NCI-H146 treated with DMSO at 0.1 percent for 48 hours (cell line): ENCODE measurements around the gene LMBR1L.
"Not testable (repeated sequence)": the region's sequence is repeated elsewhere in the genome, so short reads cannot be mapped to it uniquely, and the experiment has no call there.

ENCODE experiments used
- DNase-seq: peaks from one replicate; lab custom pipeline; 2025; ENCODE audit not compliant: unreplicated experiment; lab: John Stamatoyannopoulos, UW

Gene LMBR1L

DNA sequence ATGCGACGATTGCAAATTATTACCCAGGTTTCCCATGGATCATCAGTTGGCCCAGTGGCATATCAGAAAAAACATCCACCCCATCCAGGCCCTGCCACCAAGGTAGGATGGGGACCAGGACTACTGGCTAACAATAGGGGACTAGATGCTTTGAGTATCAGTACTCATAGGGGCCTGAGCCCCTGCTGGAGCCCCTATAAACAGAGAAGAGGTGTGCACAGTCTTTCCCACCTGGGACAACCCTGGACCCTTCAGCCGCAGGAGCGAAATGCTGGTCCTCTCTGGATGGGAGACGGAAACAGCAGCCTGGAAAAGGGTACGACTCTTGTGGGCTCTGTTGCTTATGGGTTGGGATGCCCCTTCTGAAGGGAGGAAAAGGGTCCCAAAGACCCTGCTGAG lies 21.7 kb downstream of the LMBR1L start:
- DNase-seq = no peak

DNA sequence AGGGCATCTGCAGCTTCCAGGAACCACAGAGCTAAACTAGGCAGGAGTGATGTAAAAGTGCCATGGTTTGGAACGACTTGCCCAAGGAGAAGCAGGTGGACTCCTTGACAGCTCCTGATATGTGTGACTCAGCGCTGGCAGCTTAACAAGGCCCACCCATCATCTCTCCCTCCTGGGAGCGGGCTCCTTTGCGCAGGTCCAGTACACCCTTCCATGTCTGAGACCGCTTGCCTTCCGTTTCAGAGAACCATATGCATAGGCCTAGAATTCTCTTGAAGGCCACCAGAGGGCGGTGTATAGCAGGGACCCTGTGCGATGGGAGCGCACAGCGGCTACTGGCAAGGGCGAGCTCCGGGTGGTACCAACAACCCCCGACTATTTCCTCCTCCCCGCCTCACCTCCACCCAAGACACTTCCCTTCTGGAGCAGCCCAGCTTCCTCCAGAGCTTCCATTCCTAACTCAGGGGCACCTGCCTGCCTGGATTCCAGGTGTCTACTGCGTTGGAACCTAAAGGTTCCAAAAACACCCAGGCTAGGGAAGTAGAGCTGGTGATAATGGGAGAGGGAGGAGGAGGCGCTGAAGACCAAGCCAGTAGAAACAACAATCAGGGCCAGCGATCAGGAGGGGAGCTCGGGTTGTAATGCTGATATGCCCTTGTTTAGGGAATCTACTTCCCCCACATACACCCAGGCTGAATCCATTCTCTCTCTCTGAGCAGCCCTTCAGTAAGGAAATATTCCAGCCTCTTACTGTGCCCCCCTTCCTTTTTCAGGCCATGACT lies 22.3 kb downstream of the LMBR1L start:
- DNase-seq = peak; percentile 92

DNA sequence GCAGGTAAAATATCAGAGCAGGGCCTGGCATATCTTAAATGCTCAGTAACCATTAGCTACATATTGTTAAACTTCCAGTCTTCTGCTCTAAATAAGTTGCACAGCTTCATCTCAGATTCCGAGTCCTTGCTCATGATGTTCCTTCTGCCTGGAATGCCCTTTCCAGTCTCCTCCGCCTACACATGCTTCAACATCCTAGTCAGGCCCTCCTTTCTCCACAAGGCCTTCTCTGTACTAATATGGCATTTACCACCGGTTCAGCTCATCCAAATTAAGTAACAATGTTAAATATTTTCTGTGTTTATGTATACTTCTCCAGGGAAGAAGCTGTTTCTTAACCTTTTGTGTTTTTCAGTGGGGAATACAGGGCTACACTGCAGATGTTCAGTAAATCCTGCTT lies 24.5 kb downstream of the LMBR1L start:
- no peak for DNase-seq

DNA sequence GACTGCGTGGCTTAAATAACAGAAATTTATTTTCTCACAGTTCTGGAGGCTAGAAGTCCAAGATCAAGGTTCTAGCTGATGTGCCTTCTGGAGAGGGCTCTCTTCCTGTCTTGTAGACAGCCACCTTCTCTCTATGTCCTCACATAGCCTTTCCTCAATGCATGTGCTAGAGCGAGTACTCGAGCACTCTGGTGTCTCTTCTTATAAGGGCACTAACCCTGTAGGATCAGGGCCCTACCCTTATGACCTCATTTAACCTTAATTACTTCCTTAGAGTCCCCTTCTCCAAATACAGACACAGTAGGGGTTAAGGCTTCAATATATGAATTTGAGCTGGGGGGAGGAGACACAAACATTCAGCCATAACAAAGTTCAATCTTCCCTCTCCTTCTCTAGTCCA lies 26.2 kb downstream of the LMBR1L start:
- no peak for DNase-seq

DNA sequence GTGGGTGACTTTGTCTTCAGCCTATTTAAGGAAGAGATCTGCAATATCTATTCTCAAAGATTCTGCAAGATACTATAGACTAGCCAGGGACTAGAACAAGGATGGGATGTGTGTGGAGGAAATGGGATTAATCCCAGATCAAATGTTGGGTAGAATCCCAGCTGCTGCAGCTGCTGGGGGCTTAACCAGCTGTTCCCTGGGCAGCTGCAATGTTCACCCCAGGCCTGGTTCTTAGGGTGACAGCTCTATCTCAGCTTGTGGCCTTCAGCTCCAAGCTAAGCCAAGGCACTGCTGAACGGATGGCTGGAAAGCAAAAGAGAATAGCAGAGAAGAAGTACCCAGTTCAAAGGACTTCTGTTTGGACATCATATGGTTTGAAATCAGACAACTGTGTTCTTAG lies 30.9 kb downstream of the LMBR1L start:
- DNase-seq = no peak

DNA sequence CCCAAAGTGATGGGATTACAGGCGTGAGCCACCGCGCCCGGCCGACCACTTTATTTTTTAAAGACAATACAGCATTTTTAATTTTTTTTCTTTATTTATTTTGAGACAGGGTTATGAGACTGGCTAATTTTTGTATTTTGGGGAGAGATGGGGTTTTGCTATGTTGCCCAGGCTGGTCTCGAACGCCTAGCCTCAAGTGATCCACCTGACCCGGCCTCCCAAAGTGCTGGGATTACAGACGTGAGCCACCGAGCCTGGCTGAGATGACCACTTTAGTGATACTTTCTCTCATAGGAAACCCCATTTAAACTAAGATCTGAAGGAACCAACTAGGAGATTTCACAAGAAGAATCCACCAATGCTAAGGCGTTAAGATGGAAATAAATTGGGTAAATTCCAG lies 39.7 kb downstream of the LMBR1L start:
- no peak for DNase-seq

DNA sequence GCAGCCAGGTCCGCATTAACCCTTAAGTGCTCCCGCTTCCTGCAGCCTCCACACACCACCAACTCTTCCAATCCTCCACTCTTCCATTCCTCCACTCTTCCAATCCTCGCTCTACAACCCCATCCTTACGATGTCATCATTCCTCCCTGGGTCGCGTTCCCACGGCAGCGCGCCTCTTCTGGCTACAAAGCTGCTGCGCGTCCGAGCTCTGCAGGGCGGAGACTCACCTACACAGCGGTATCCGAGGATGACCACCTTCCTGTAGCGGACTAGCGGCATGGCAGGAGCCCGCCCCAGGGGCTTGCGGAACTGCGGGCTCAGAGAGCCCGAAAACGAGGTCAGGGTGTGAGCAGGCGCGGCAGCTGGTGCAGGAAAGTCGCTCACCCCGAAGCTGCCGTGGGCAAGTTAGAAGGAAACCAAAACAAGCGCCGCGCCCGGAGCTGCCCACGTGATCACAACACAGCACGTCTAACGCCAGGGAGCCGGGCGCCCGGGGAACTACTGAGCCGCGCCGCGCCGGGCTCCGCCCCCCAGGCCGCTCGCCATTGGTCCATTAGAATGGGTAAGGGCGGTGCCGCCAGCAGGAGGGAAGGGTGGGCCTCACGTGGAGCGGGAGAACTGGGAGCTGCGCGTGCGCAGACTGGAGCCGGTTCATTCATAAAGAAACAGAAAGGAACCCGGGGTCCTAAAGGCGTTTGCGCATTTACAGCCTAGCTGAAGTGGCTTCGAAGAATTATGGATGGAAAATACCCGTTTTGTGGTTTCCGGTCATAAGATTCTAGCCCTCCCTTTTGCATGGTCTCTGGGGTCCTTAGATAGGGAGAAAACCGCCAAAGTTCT lies 40.9 kb downstream of the LMBR1L start, which contains the start of gene RHEBL1:
Gene RHEBL1 (minus strand): TSS at position 473 of the 840 bp plus-strand sequence. CDS start 194 bp downstream, at position 279.
- peak; percentile 97 for DNase-seq

DNA sequence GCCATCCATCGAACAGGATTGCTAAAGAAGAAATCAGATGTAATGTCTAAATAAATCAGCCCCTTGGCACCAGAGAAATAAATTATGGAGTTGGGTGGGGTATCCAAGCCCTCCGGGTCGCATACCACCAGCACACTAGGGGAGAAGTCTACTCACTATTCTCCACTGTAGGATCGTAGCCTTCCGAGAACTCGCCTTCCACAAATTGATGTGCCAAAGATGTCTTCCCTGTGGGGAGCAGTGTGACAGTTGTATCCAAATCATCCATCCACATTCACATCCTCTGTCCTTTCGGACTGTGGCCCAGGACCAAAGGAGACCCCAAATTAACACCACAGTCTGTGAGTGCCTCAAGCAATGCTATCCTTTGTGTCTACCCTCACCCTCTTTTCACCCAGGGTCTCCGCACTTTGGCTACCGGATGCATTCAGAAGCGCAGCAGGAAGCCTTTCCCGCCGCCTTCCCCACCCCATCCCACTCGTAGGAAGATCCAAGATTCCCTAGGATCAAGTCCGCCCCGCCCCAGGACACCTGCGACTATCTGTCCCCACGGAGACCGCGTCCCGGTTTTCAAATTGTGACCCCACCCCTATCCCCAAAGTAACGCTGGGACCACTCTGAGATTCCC lies 41.7 kb downstream of the LMBR1L start:
- no peak for DNase-seq

DNA sequence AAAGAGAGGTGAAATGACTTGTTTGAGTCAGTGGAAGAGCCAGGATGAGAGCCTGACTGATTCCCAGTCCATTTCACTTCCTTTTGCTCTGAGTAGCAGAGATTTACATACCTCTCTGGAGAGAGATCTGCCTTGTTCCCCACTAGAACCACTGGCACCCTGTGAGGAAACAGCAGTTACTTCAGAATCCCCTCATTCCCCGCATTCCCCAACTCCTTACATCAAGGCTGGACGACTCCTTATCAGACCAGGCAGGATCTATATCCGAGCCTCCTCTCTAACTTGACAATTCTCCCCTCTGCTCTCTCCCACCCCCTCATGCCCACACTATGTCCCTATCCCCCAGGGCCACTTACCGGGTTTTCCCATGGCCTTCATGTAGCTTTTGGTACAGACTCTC lies 44.5 kb downstream of the LMBR1L start:
- DNase-seq = no peak

DNA sequence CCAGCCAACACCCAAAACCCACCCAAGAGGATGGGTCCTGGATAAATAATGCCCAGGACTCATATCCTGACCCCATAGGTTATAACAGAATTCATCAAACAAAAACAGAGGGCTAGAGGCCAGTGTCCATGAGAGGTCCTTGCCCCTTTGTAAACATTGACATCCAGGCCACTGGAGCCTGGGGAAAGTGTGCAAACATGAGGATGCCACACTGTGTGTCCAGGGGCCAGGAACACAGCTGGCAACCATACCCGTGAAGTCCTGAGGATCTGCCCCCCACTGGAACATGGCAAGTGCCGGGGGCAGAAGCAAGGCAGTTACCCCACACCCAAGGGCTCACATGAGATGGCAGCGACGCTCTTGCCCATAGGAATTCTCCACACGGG lies 45.9 kb downstream of the LMBR1L start:
- no peak for DNase-seq

DNA sequence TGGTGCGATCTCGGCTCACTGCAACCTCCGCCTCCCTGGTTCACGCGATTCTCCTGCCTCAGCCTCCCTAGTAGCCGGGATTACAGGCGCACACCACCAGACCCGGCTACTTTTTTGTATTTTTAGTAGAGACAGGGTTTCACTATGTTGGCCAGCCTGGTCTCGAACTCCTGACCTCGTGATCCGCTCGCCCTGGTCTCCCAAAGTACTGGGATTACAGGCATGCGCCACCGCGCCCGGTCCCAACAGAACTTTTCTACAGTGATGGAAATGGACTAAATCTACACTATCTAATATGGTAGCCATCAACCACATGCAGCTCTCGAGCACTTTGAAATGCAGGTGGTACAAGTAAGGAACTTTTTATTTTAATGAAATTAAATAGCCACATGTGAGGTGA lies 48.7 kb downstream of the LMBR1L start:
- DNase-seq = not testable (repeated sequence)

DNA sequence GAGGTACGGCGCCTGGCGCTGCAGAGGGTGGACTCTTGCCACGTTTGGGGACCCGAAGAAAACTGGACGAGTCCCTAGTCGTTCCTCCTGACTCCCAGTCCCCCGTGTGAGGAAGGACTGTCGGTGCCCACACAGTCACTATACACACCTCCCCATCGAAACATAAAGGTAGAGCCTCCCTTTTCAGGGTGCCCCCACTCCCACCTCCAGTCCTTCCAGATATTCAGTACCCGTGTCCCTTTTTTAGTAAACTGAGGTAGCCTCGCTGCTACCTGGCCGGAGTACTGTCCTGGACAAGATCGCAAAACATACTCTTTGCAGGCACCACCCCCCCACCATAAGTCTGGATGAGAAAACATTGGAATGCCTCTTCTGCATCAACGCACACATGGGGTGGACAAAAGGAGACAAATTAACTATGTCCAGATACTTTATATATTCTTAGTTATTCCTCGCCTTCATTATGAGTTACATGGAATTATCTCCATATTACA lies 49.4 kb downstream of the LMBR1L start:
- DNase-seq = no peak

DNA sequence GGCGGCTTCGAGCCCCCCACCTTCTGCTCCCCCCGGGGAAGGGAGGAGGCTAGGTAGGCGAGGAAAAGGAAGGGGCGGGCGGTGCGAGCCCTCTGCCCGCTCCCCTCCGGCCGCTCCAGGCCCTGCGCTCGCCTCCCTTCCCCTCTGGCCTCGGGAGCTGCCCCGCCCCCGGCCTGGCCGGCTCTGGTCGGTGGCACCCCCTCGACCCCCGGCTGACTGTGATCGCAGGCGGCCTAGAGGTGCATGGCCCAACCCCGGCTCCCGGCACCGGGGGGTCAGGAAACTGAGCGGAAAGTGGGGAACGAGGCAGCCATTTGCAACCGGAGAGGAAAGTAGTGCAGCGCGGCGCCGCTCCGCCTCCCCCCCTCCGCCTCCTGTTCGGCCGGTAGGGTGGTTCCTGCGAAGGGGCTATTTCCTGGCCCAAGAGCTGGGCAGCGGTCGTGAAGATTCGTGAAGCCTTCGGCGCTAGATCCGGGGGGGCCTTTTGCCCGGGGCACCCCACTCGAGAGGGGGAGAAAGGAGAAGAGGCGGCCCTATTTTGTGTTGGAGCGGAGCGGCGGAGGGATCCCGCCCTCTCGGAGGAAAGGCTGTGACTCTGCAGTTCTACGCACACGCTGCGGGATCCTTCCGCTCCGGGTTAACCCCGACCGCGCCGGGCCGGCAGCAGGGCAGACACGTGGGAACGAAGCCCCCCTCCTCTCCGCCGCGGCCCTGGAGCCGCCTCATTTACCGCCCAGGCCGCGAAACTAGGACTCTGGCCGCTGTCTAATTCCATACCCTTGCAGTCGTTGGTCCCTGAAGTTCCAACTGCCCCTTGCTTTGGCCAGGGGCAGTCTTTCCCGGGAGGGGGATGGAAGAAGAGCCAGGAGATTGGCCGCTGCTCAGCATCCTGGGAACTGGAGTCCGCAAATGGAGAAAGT lies 50.1 kb downstream of the LMBR1L start, which contains the start of gene KMT2D:
Gene KMT2D (minus strand): TSS at position 558 of the 920 bp plus-strand sequence. CDS start 5,470 bp downstream, outside the sequence.
- DNase-seq = peak; percentile 82

DNA sequence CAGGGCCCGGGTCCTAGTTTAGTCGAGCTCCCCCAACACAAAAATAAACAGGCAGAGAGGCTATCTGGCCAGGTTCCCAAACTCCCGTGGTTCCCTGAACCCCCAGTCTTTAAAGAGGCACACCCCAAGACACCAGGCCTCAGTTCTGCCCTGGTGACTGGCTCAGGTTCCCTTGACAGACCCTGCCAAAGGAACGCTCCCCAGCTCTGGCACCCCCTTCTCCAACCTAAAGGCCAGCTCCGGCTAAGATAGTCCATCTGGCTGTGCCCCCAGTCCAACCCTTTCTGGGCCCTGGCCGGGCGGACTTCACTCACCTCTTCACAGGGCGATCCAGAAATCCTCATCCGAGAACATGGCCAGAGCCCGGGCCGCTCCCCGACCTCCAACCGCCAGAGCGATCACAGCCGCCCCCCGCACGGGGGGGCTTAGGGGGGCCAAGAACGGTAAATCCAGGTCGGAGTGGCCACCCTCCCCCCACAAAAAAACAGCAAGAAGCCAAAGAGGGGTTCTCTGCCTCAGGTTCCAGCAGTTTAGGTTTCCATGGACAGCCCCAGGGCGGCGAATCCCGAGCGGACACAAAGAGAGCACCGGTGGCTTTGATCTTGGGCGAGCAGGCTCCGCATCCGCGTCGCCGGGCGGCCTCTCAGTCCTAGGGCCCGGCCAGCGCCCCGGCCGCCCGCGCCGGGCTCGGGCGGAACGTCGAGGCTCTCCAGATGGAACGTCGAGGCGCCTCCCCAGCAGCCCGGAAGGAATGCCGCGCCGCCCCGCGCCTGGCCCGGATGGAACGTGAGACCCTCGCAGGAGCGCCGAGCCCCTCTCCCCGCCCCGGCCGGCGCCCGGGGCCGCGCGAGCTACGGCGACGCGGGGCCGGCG lies 51.1 kb downstream of the LMBR1L start:
- no peak for DNase-seq

DNA sequence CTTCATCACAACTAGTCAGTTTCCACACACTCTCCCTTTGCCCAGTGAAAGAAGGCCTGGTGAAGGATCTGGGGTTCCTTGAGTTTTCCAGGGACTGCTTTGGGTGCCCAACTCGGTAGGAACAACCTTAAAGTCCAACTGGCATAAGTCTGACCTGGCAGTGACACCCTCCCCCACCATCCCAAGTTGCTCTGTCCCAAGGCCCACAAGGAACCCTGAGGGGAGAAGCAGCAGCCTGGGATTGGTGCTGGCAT lies 51.7 kb downstream of the LMBR1L start:
- DNase-seq = no peak

DNA sequence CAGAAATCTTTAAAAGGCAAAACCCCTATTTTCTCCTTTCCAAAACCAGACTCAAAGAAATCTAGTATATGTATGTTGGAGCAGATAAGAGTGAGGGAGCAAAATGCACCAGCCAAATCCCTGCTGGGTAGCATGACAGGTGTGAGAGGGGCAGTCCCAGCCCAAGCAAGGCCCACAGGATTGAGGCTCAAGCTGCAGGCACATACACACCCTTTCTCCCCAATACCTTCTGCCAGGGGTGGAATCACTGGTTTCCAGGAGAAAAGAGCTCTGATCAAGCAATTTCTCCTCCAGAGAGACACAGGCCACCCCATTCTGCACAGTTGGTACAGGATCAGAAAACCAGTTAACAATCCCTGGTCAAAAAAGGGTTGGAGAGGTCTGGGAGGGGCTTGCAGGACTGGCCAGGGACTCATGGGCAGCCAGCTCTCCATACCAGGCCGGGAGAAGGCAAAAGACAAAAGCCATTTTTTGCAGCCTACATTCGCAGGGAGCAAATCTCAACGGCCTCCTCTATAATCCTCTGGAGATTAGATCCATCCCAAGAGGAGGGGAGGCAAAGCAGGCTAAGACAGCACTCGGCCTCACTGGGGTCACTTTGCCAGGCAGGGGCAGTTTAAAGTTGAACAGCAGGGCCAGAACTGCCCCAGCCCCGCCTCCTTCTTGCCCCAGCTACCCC lies 52.1 kb downstream of the LMBR1L start:
- no peak for DNase-seq

DNA sequence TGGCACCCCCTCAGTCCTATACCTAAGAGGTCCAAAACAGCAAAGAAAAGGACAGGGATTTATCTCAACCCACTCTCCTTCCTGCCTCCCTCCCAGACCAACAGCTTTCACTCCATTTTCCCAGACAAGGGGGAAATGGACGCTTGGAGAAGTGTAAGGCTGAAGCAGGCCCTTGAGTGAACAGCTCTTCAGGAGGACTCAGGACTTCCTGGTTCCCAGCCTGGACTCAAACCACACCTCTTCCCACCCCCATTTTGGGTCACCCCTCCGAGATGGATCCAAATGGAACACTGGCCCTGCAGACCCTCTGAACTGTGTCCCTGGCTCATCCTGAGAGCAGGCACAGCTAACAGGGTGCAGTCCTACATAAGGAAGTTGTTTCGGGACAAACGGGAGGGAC lies 52.8 kb downstream of the LMBR1L start:
- no peak for DNase-seq

DNA sequence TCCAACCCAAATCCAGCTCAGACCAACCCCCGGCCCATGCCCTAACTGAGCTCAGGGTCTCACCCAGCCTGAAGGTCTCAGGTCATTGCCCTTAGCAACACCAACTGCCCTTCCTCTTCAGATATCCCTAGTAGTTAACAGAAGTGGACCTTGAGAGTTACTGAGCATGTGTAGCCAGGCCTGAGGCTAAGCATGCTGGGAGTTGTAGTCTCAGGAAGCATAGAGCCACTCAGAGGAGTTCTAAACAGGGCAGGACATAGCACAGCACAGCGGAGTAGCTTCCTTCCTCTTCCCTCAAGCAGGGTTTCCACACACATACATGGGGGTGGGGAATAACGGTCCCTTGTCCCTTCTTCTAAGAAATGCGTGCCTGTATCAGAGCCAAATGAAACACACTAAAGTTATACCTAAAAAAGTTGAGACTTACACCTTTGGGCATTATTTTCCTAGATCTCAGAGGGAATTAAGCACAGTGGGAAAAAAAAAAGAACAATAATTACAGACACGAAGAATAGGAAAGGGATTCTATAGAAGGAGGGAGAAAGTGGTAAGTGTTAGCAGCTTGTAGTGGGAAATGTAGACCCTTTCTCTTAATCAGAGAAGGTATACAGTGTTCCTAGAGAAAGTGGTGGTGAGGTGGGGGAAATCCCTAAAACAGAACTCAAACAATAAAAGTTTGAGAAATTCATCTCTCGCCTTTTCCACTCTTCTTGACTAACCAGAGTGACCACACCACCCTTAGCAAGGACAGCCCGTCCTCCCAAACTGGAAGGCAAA lies 54.5 kb downstream of the LMBR1L start:
- no peak for DNase-seq
